CD4-positive, alpha-beta T cell treated with Interleukin-21 for 1 hour (primary cell): ENCODE measurements around the gene OGT.
"Not testable (repeated sequence)": the region's sequence is repeated elsewhere in the genome, so short reads cannot be mapped to it uniquely, and the experiment has no call there.

ENCODE experiments used
- DNase-seq: peaks from one replicate; pipeline ENCODE4 v3.0.0-alpha.2; 2020

The OGT gene

GRCh38 chrX:71541210-71542022 lies 8.5 kb downstream of the OGT start:
- no peak for DNase-seq

GRCh38 chrX:71542411-71542810 lies 9.5 kb downstream of the OGT start:
- no peak for DNase-seq

GRCh38 chrX:71542825-71543224 lies 9.9 kb downstream of the OGT start:
- DNase-seq = no peak

- DNase-seq = no peak
Measured at GRCh38 chrX:71543316-71543715, 10.4 kb downstream of the OGT start.

- DNase-seq = no peak
Measured at GRCh38 chrX:71545364-71545763, 12.5 kb downstream of the OGT start.

GRCh38 chrX:71546879-71547278 lies 14.0 kb downstream of the OGT start:
- no peak for DNase-seq

GRCh38 chrX:71547339-71547738 lies 14.4 kb downstream of the OGT start:
- no peak for DNase-seq

GRCh38 chrX:71549986-71550385 lies 17.1 kb downstream of the OGT start:
- no peak for DNase-seq

GRCh38 chrX:71550578-71550977 lies 17.7 kb downstream of the OGT start:
- no peak for DNase-seq

GRCh38 chrX:71556036-71556435 lies 23.1 kb downstream of the OGT start:
- no peak for DNase-seq

- no peak for DNase-seq
Measured at GRCh38 chrX:71558920-71559319, 26.0 kb downstream of the OGT start.

- not testable (repeated sequence) for DNase-seq
Measured at GRCh38 chrX:71559773-71560172, 26.9 kb downstream of the OGT start.

- no peak for DNase-seq
Measured at GRCh38 chrX:71563921-71564320, 31.0 kb downstream of the OGT start.

- DNase-seq = no peak
Measured at GRCh38 chrX:71565474-71566041, 32.7 kb downstream of the OGT start.

GRCh38 chrX:71571390-71571789 lies 38.5 kb downstream of the OGT start:
- DNase-seq = not testable (repeated sequence)

- no peak for DNase-seq
Measured at GRCh38 chrX:71573590-71573989, 40.7 kb downstream of the OGT start.

GRCh38 chrX:71577682-71578081 lies 44.8 kb downstream of the OGT start:
- DNase-seq = no peak

- DNase-seq = no peak
Measured at GRCh38 chrX:71578253-71579135, 45.6 kb downstream of the OGT start, which contains the start of gene GCNA. GCNA (plus strand) TSS chrX:71578437; CDS start chrX:71580822, 2,385 bp downstream.

- no peak for DNase-seq
Measured at GRCh38 chrX:71579136-71579989, 46.5 kb downstream of the OGT start.

- no peak for DNase-seq
Measured at GRCh38 chrX:71579990-71580380, 47.1 kb downstream of the OGT start.

GRCh38 chrX:71581210-71581609 lies 48.3 kb downstream of the OGT start:
- no peak for DNase-seq

GRCh38 chrX:71586929-71587328 lies 54.0 kb downstream of the OGT start:
- DNase-seq = no peak

- not testable (repeated sequence) for DNase-seq
Measured at GRCh38 chrX:71593210-71593609, 60.3 kb downstream of the OGT start.
